ENCODE results near the gene FSHR. TPM values are rescaled to one million over a fixed set of nuclear protein-coding genes. Genes with fewer than 3 reads are reported as not detected.

FSHR gene
- total RNA-seq, 6 donors from 2014 or later, result not detected

GRCh38 chr2:49167131-49167530, 12.8 kb upstream of the FSHR start:
- ATAC-seq (ENCODE audit: low FRiP score in 2 of 2) (no peak), DNase-seq (no peak)
- no peaks in the 10 kb centered on the region for H3K27me3 ChIP-seq
- no peak for TF ChIP-seq CTCF (IDR thresholded peaks at IDR 0.05)
- TF ChIP-seq POLR2A (IDR thresholded peaks at IDR 0.05), result no peak
- no peak for TF ChIP-seq EP300 (IDR thresholded peaks at IDR 0.05)
- no peak for TF ChIP-seq POLR2AphosphoS5 (IDR thresholded peaks at IDR 0.05)
- H3K4me1 ChIP-seq, result no peaks in the 10 kb centered on the region
- no peak overlapping the region for H3K27ac ChIP-seq
- H3K36me3 ChIP-seq, result no peaks in the 10 kb centered on the region
- no peak overlapping the region for H3K4me3 ChIP-seq
- H3K9me3 ChIP-seq, result no peaks in the 10 kb centered on the region

- WGBS, 2 donors, result 59 to 75% methylated on average over 3 of the region's 3 CpGs
- H3K27me3 ChIP-seq, result no peaks in the 10 kb centered on the region
- no peak overlapping the region for H3K27ac ChIP-seq
- H3K36me3 ChIP-seq, result no peaks in the 10 kb centered on the region
- H3K9me3 ChIP-seq, result no peaks in the 10 kb centered on the region
- H3K4me3 ChIP-seq, result no peak overlapping the region
- DNase-seq, result no peak
- H3K4me1 ChIP-seq, result no peaks in the 10 kb centered on the region
- no peak for TF ChIP-seq POLR2A (IDR thresholded peaks at IDR 0.05)
- no peak for TF ChIP-seq POLR2AphosphoS5 (IDR thresholded peaks at IDR 0.05)
- TF ChIP-seq EP300 (IDR thresholded peaks at IDR 0.05), result no peak
- TF ChIP-seq CTCF (IDR thresholded peaks at IDR 0.05), result no peak
- no peak for ATAC-seq (ENCODE audit: low FRiP score in 2 of 2)
These were observed 11.3 kb upstream of the FSHR start for GRCh38 chr2:49165662-49166061.

- Histone ChIP-seq H3K4me3 (no peak overlapping the region), H3K36me3 (no peaks in the 10 kb centered on the region), H3K4me1 (no peaks in the 10 kb centered on the region), H3K27me3 (no peaks in the 10 kb centered on the region), H3K27ac (no peak overlapping the region), H3K9me3 (no peaks in the 10 kb centered on the region)
- ATAC-seq (ENCODE audit: low FRiP score in 2 of 2) (no peak), DNase-seq (no peak)
- WGBS, 2 donors, result 44 to 71% methylated on average over 1 of the region's 1 CpG
- no peak for TF ChIP-seq POLR2AphosphoS5 (IDR thresholded peaks at IDR 0.05)
- no peak for TF ChIP-seq POLR2A (IDR thresholded peaks at IDR 0.05)
- no peak for TF ChIP-seq EP300 (IDR thresholded peaks at IDR 0.05)
These were observed 10.4 kb upstream of the FSHR start for GRCh38 chr2:49164729-49165128.

GRCh38 chr2:49162151-49162550, 7.8 kb upstream of the FSHR start:
- WGBS, 2 donors, result 85% methylated on average over 1 of the region's 1 CpG; no CpG with 5 or more reads in 1 of the 2 donors
- Histone ChIP-seq H3K4me1 (no peaks in the 10 kb centered on the region), H3K27ac (no peak overlapping the region), H3K27me3 (no peaks in the 10 kb centered on the region), H3K36me3 (no peaks in the 10 kb centered on the region), H3K9me3 (no peaks in the 10 kb centered on the region), H3K4me3 (no peak overlapping the region)
- no peak for ATAC-seq (ENCODE audit: low FRiP score in 2 of 2)
- no peak for DNase-seq
- TF ChIP-seq POLR2AphosphoS5 (IDR thresholded peaks at IDR 0.05) (no peak), EP300 (IDR thresholded peaks at IDR 0.05) (no peak), CTCF (IDR thresholded peaks at IDR 0.05) (no peak), POLR2A (IDR thresholded peaks at IDR 0.05) (no peak)

- Histone ChIP-seq H3K4me3 (no peak overlapping the region), H3K27ac (no peak overlapping the region), H3K4me1 (no peaks in the 10 kb centered on the region), H3K9me3 (no peaks in the 10 kb centered on the region), H3K27me3 (no peaks in the 10 kb centered on the region), H3K36me3 (no peaks in the 10 kb centered on the region)
- ATAC-seq (ENCODE audit: low FRiP score in 2 of 2), result no peak
- TF ChIP-seq POLR2AphosphoS5 (IDR thresholded peaks at IDR 0.05) (no peak), CTCF (IDR thresholded peaks at IDR 0.05) (no peak), POLR2A (IDR thresholded peaks at IDR 0.05) (no peak), EP300 (IDR thresholded peaks at IDR 0.05) (no peak)
- DNase-seq, result no peak
- WGBS, 2 donors, result 50 to 60% methylated on average over 7 of the region's 7 CpGs
These were observed 576 bp upstream of the FSHR start for GRCh38 chr2:49154891-49155290.

Data from upper lobe of left lung (tissue), 6 donors.